IPS-18c (cell line): ENCODE measurements around the gene APMAP.
"Not testable (repeated sequence)": the region's sequence is repeated elsewhere in the genome, so short reads cannot be mapped to it uniquely, and the experiment has no call there.

Experiments used
- H3K4me3 ChIP-seq: 2 replicates; pipeline ENCODE4 v1.7.0; 2013; ENCODE audit warnings: low read depth, mild to moderate bottlenecking, low read length, moderate library complexity; ENCODE audit not compliant: insufficient read depth
- H3K9me3 ChIP-seq: one replicate; pipeline ENCODE4 v1.6.1; 2013; ENCODE audit warnings: mild to moderate bottlenecking, low read length, moderate library complexity; ENCODE audit not compliant: control insufficient read depth, insufficient read depth

Gene APMAP

GRCh38 chr20:25013478-25014380 lies 21.2 kb upstream of the APMAP start:
- Histone ChIP-seq H3K9me3 (peaks cover 6% of the 10 kb centered on the region), H3K4me3 (no peak overlapping the region)

- peaks cover 4% of the 10 kb centered on the region for H3K9me3 ChIP-seq
- no peak overlapping the region for H3K4me3 ChIP-seq
Measured at GRCh38 chr20:25012616-25013189, 20.2 kb upstream of the APMAP start.

GRCh38 chr20:25011831-25012241 lies 19.3 kb upstream of the APMAP start:
- peaks cover 4% of the 10 kb centered on the region for H3K9me3 ChIP-seq
- H3K4me3 ChIP-seq = no peak overlapping the region

GRCh38 chr20:25011261-25011660 lies 18.7 kb upstream of the APMAP start:
- Histone ChIP-seq H3K9me3 (peaks cover 4% of the 10 kb centered on the region), H3K4me3 (no peak overlapping the region)

GRCh38 chr20:25009218-25010145 lies 16.9 kb upstream of the APMAP start:
- Histone ChIP-seq H3K9me3 (peaks cover 4% of the 10 kb centered on the region), H3K4me3 (no peak overlapping the region)

- Histone ChIP-seq H3K9me3 (peaks cover 2% of the 10 kb centered on the region), H3K4me3 (no peak overlapping the region)
Measured at GRCh38 chr20:25008388-25009217, 16.1 kb upstream of the APMAP start.

GRCh38 chr20:25007491-25008305 lies 15.1 kb upstream of the APMAP start:
- no peak overlapping the region for H3K4me3 ChIP-seq
- H3K9me3 ChIP-seq = no peaks in the 10 kb centered on the region

GRCh38 chr20:25006431-25007167 lies 14.0 kb upstream of the APMAP start:
- no peak overlapping the region for H3K4me3 ChIP-seq
- H3K9me3 ChIP-seq = no peaks in the 10 kb centered on the region

- H3K9me3 ChIP-seq = no peaks in the 10 kb centered on the region
- no peak overlapping the region for H3K4me3 ChIP-seq
Measured at GRCh38 chr20:25005661-25006060, 13.1 kb upstream of the APMAP start.

GRCh38 chr20:25005220-25005619 lies 12.7 kb upstream of the APMAP start:
- no peaks in the 10 kb centered on the region for H3K9me3 ChIP-seq
- H3K4me3 ChIP-seq = no peak overlapping the region

GRCh38 chr20:25003002-25003401 lies 10.5 kb upstream of the APMAP start:
- H3K4me3 ChIP-seq = no peak overlapping the region
- no peaks in the 10 kb centered on the region for H3K9me3 ChIP-seq

GRCh38 chr20:25001323-25001722 lies 8.8 kb upstream of the APMAP start:
- H3K9me3 ChIP-seq, H3K4me3 ChIP-seq: not testable (repeated sequence)

GRCh38 chr20:25000268-25000801 lies 7.8 kb upstream of the APMAP start:
- Histone ChIP-seq H3K4me3 (no peak overlapping the region), H3K9me3 (no peaks in the 10 kb centered on the region)

GRCh38 chr20:24999568-24999967 lies 7.0 kb upstream of the APMAP start:
- no peaks in the 10 kb centered on the region for H3K9me3 ChIP-seq
- H3K4me3 ChIP-seq = no peak overlapping the region
